H1 (cell line): ENCODE results near the gene GRIP1. TPM values are rescaled to one million over a fixed set of nuclear protein-coding genes. Genes with fewer than 3 reads are reported as not detected.

Experiments used
- CTCF ChIA-PET: fragments of 300-600 bp; sonication (Branson Sonifier 250); formaldehyde crosslinking; loops from one replicate; lab custom pipeline; 2021; ENCODE audit not compliant: partially characterized antibody; lab: Charles Lee
- POLR2A ChIA-PET: fragments of 300-600 bp; sonication (Branson Sonifier 250); formaldehyde crosslinking; loops from one replicate; lab custom pipeline; 2021; ENCODE audit warnings: inconsistent platforms; ENCODE audit not compliant: partially characterized antibody; lab: Charles Lee
- DNase-seq, 2 experiments: peaks; one replicate each; pipeline versions ENCODE4 v3.0.0 to v3.0.0-alpha.2; 2010 to 2022; ENCODE audit warnings: low spot score in 2 of 2, low read depth in 1 of 2, mixed read lengths in 1 of 2
- FAIRE-seq: peaks from 2 replicates; lab custom pipeline; 2011; peaks lifted over from hg19 to GRCh38; lab: Jason Lieb, UNC
- H2AFZ ChIP-seq: 2 replicates; pipeline ENCODE4 v1.8.1; 2012; ENCODE audit warnings: low read length, inconsistent platforms
- H2AK5ac ChIP-seq: 2 replicates; pipeline ENCODE4 v1.6.1; 2013; ENCODE audit warnings: low read depth, low read length
- H2BK120ac ChIP-seq: replicated peaks from 2 replicates; pipeline ENCODE3; 2013; ENCODE audit warnings: low read depth, low read length, inconsistent platforms
- H2BK12ac ChIP-seq: 2 replicates; pipeline ENCODE4 v1.6.1; 2013; ENCODE audit warnings: low read depth, low read length
- H2BK15ac ChIP-seq: 2 replicates; pipeline ENCODE4 v1.6.1; 2013; ENCODE audit warnings: low read length
- H2BK20ac ChIP-seq: 2 replicates; pipeline ENCODE4 v1.6.1; 2013; ENCODE audit warnings: low read length
- H2BK5ac ChIP-seq: 2 replicates; pipeline ENCODE4 v1.6.1; 2013; ENCODE audit warnings: low read depth, low read length
- H3K14ac ChIP-seq: 2 replicates; pipeline ENCODE4 v1.6.1; 2013; ENCODE audit warnings: inconsistent platforms; ENCODE audit not compliant: insufficient read length
- H3K18ac ChIP-seq: 2 replicates; pipeline ENCODE4 v1.6.1; 2013; ENCODE audit warnings: low read length; ENCODE audit errors: extremely low read depth
- H3K23ac ChIP-seq: 2 replicates; pipeline ENCODE4 v1.6.1; 2013; ENCODE audit warnings: inconsistent platforms; ENCODE audit not compliant: insufficient read length
- H3K23me2 ChIP-seq: 2 replicates; pipeline ENCODE4 v1.6.1; 2013; ENCODE audit warnings: low read depth, low read length
- H3K27ac ChIP-seq: 2 replicates; pipeline ENCODE4 v1.6.1; 2011; ENCODE audit warnings: low read depth, low read length, inconsistent platforms
- H3K27me3 ChIP-seq, 4 experiments: replicated peaks in 1 of 4; 1 replicate in 1 of 4; 2 replicates in 3 of 4; pipeline versions ENCODE4 v1.6.1 to v1.8.1; 2011 to 2013; ENCODE audit warnings: low read length in 3 of 4, mild to moderate bottlenecking in 3 of 4, inconsistent platforms in 2 of 4, mixed read lengths in 2 of 4, moderate library complexity in 1 of 4; ENCODE audit not compliant: control insufficient read depth in 3 of 4, insufficient read depth in 3 of 4; ENCODE audit errors: extremely low read depth in 1 of 4
- H3K36me3 ChIP-seq, 4 experiments: 2 replicates each; pipeline versions ENCODE4 v1.6.1 to v1.8.1; 2011 to 2013; ENCODE audit warnings: mild to moderate bottlenecking in 4 of 4, low read length in 3 of 4, moderate library complexity in 2 of 4, control low read depth in 1 of 4, inconsistent platforms in 1 of 4; ENCODE audit not compliant: insufficient read depth in 4 of 4, control insufficient read depth in 2 of 4
- H3K4ac ChIP-seq: replicated peaks from 2 replicates; pipeline ENCODE3; 2013; ENCODE audit warnings: low read length, low read depth, mixed read lengths, inconsistent platforms; ENCODE audit not compliant: insufficient read length
- H3K4me1 ChIP-seq, 4 experiments: replicated peaks in 1 of 4; 1 replicate in 1 of 4; 2 replicates in 3 of 4; pipeline versions ENCODE4 v1.6.1 to v1.8.1; 2011 to 2013; ENCODE audit warnings: low read length in 3 of 4, inconsistent platforms in 2 of 4, mixed read lengths in 1 of 4; ENCODE audit not compliant: insufficient read depth in 4 of 4, control insufficient read depth in 3 of 4
- H3K4me2 ChIP-seq, 2 experiments: 2 replicates each; pipeline versions ENCODE4 v1.6.1 to v1.8.1; 2011 to 2013; ENCODE audit warnings: low read depth in 2 of 2, low read length in 2 of 2, control low read depth in 1 of 2, inconsistent platforms in 1 of 2, mild to moderate bottlenecking in 1 of 2; ENCODE audit not compliant: insufficient read depth in 1 of 2
- H3K4me3 ChIP-seq, 4 experiments: fragments of 200-600, 300-600 bp in 1 of 4; sonication (generic), shearing (Covaris generic), sonication (Bioruptor Twin) in 1 of 4; 2 replicates each; pipeline versions ENCODE4 v1.5.1 to v1.8.1; 2011 to 2016; ENCODE audit warnings: low read length in 4 of 4, low read depth in 3 of 4, control low read depth in 2 of 4, inconsistent platforms in 2 of 4, mild to moderate bottlenecking in 2 of 4, mixed read lengths in 1 of 4, moderate library complexity in 1 of 4; ENCODE audit not compliant: insufficient read depth in 2 of 4; ENCODE audit errors: extremely low read depth in 1 of 4
- H3K56ac ChIP-seq: replicated peaks from 2 replicates; pipeline ENCODE3; 2013; ENCODE audit warnings: low read depth, mild to moderate bottlenecking, mixed read lengths, low read length, inconsistent platforms; ENCODE audit not compliant: insufficient read length
- H3K79me1 ChIP-seq: 2 replicates; pipeline ENCODE4 v1.6.1; 2013; ENCODE audit warnings: low read depth, low read length, control low read depth
- H3K79me2 ChIP-seq, 2 experiments: 2 replicates each; pipeline versions ENCODE4 v1.6.1 to v1.8.1; 2012 to 2013; ENCODE audit warnings: low read length in 2 of 2, mild to moderate bottlenecking in 2 of 2, inconsistent platforms in 1 of 2; ENCODE audit not compliant: insufficient read depth in 2 of 2, control insufficient read depth in 1 of 2
- H3K9ac ChIP-seq, 4 experiments: replicated peaks in 1 of 4; 1 replicate in 1 of 4; 2 replicates in 3 of 4; pipeline versions ENCODE4 v1.6.1 to v1.8.1; 2011 to 2013; ENCODE audit warnings: low read depth in 3 of 4, low read length in 3 of 4, control low read depth in 2 of 4, mild to moderate bottlenecking in 2 of 4, moderate library complexity in 2 of 4, inconsistent platforms in 1 of 4; ENCODE audit errors: extremely low read depth in 1 of 4
- H3K9me3 ChIP-seq, 2 experiments: 2 replicates each; pipeline versions ENCODE4 v1.6.1 to v1.8.1; 2012 to 2013; ENCODE audit warnings: mild to moderate bottlenecking in 2 of 2, moderate library complexity in 2 of 2, control low read depth in 1 of 2, inconsistent platforms in 1 of 2, low read depth in 1 of 2, low read length in 1 of 2, mixed read lengths in 1 of 2; ENCODE audit not compliant: insufficient read depth in 2 of 2
- H4K20me1 ChIP-seq, 2 experiments: replicated peaks in 1 of 2; 2 replicates each; pipeline versions ENCODE3 to v1.8.1; 2011 to 2013; ENCODE audit warnings: inconsistent platforms in 2 of 2, low read length in 2 of 2, mild to moderate bottlenecking in 1 of 2; ENCODE audit not compliant: insufficient read depth in 2 of 2, control insufficient read depth in 1 of 2
- H4K5ac ChIP-seq: 2 replicates; pipeline ENCODE4 v1.6.1; 2013; ENCODE audit warnings: low read length, low read depth, mixed read lengths, inconsistent platforms; ENCODE audit not compliant: insufficient read length
- H4K8ac ChIP-seq: 2 replicates; pipeline ENCODE4 v1.8.0; 2013; ENCODE audit warnings: mild to moderate bottlenecking, moderate library complexity, low read length, inconsistent platforms; ENCODE audit not compliant: insufficient read depth; ENCODE audit errors: extremely low read depth
- H4K91ac ChIP-seq: replicated peaks from 2 replicates; pipeline ENCODE3; 2013; ENCODE audit warnings: low read length, mixed read lengths, inconsistent platforms; ENCODE audit not compliant: insufficient read length
- BACH1 ChIP-seq: IDR thresholded peaks from 2 replicates; pipeline ENCODE4 v1.6.1; 2012; ENCODE audit warnings: low read length, improper control_type of control experiment
- EZH2 ChIP-seq: fragments of 200-600 bp; sonication (generic); IDR thresholded peaks from 2 replicates; pipeline ENCODE4 v1.7.1; 2012; ENCODE audit warnings: low read depth, mild to moderate bottlenecking, moderate library complexity, low read length, inconsistent platforms; ENCODE audit not compliant: severe bottlenecking
- HDAC2 ChIP-seq, 2 experiments: fragments of 300-600 bp in 1 of 2; sonication (generic) in 1 of 2; IDR thresholded peaks; 2 replicates each; pipeline ENCODE4 v1.6.1; 2011 to 2012; ENCODE audit warnings: low read depth in 2 of 2, low read length in 2 of 2, mild to moderate bottlenecking in 2 of 2, moderate library complexity in 2 of 2, borderline replicate concordance in 1 of 2, inconsistent platforms in 1 of 2
- JUND ChIP-seq: IDR thresholded peaks from 2 replicates; pipeline ENCODE4 v1.6.1; 2011; ENCODE audit warnings: mild to moderate bottlenecking, improper control_type of control experiment, low read length
- KDM1A ChIP-seq: fragments of 200-600, 300-600 bp; sonication (generic); IDR thresholded peaks from 2 replicates; pipeline ENCODE4 v1.7.1; 2016; ENCODE audit warnings: mild to moderate bottlenecking, low read length, borderline replicate concordance
- SIN3A ChIP-seq, 2 experiments: IDR thresholded peaks in 1 of 2; conservative IDR thresholded peaks in 1 of 2; 2 replicates each; pipeline ENCODE4 v1.6.1; 2011 to 2012; ENCODE audit warnings: low read length in 2 of 2, improper control_type of control experiment in 1 of 2, low read depth in 1 of 2, mild to moderate bottlenecking in 1 of 2
- SIX5 ChIP-seq: IDR thresholded peaks from 2 replicates; pipeline ENCODE4 v1.6.1; 2011; ENCODE audit warnings: mild to moderate bottlenecking, low read depth, low read length
- SRF ChIP-seq: IDR thresholded peaks from 2 replicates; pipeline ENCODE4 v1.6.1; 2011; ENCODE audit warnings: mild to moderate bottlenecking, low read depth, low read length, moderate library complexity
- USF2 ChIP-seq: IDR thresholded peaks from 2 replicates; pipeline ENCODE4 v1.6.1; 2011; ENCODE audit warnings: low read length, improper control_type of control experiment
- WGBS, 2 experiments: shearing (Covaris generic) in 1 of 2; methylation state at CpG; one replicate each; pipeline versions ENCODE4 v1.1.6 to v1.1.7; 2013 to 2015; ENCODE audit warnings: low lambda C conversion rate in 2 of 2, mixed read lengths in 2 of 2, inconsistent platforms in 1 of 2, low coverage in 1 of 2, missing lambda C conversion rate in 1 of 2; ENCODE audit not compliant: insufficient replicate concordance in 2 of 2, insufficient coverage in 1 of 2, insufficient read length in 1 of 2; ENCODE audit errors: extremely low coverage in 1 of 2, missing lambda C conversion rate in 1 of 2; 5-methylcytosine and 5-hydroxymethylcytosine counted together
- polyA plus RNA-seq, 7 experiments: library from polyadenylated mRNA; depleted of rRNA in 3 of 7; stranded (reverse) in 5 of 7; unstranded in 2 of 7; fragments of >200 nt in 5 of 7; fragments of 200-250 nt in 2 of 7; gene quantifications; 1 replicate in 5 of 7; 2 replicates in 1 of 7; 4 replicates in 1 of 7; pipeline versions ENCODE4 v1.2.1 to v1.2.3, GENCODE V29; 2011 to 2013; ENCODE audit warnings: missing spikeins in 2 of 7, mixed read lengths in 2 of 7
- total RNA-seq: library from RNA; stranded (reverse); fragmentation: NEBNext Ultra II Directional; extraction: Animal tissue kit (Norgen Biotek cat#: 25700); gene quantifications from 2 replicates; pipeline ENCODE4 v1.2.1, GENCODE V29; 2021
- TF ChIP-seq, protein P1 (sequence below), 3 experiments: IDR thresholded peaks; 1 replicate in 2 of 3; 2 replicates in 1 of 3; pipeline versions ENCODE4 v1.5.1 to v1.6.1; 2011; ENCODE audit warnings: low read length in 3 of 3, mild to moderate bottlenecking in 3 of 3, inconsistent platforms in 2 of 3, low read depth in 1 of 3, moderate library complexity in 1 of 3; ENCODE audit not compliant: insufficient read depth in 1 of 3; ENCODE audit errors: control extremely low read depth in 1 of 3

GRIP1 gene
- total and polyA plus RNA-seq, 2 of the 8 experiments (the other 6 are each of a cell fraction or from before 2014, with no cell fraction given): 4.5 to 27.3 TPM

DNA sequence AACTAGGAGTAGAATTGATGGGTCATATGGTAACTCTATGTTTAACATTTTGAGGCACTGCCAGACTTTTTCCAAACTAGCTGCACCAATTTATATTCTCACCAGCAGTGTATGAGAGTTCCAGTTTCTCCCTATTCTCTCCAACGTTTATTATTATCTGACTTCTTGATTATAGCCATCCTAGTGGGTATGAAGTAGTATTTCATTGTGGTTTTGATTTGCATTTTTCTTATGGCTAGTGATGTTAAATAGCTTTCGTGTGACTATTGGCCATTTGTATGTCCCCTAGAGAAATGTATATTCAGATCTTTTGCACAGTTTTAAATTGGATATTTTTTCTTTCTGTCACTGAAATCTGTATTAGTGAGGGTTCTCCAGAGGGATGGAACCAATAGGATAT is 338.7 kb downstream of the GRIP1 start:
- Histone ChIP-seq H3K4ac (no peak overlapping the region), H3K27me3 (no peaks in the 10 kb centered on the region), H2AFZ (no peak overlapping the region), H2BK5ac (no peak overlapping the region), H4K20me1 (no peaks in the 10 kb centered on the region), H3K27ac (no peak overlapping the region), H2BK12ac (no peak overlapping the region), H4K5ac (no peak overlapping the region), H2BK20ac (no peak overlapping the region), H3K9me3 (peaks cover 10 to 11% of the 10 kb centered on the region in 2 experiments), H3K23me2 (no peaks in the 10 kb centered on the region), H3K4me1 (no peaks in the 10 kb centered on the region), H3K23ac (no peak overlapping the region), H3K9ac (no peak overlapping the region), H3K56ac (no peak overlapping the region), H3K4me3 (no peak overlapping the region), H3K79me1 (no peaks in the 10 kb centered on the region), H2BK15ac (no peak overlapping the region), H3K4me2 (no peak overlapping the region), H3K36me3 (peaks cover 0 to 27% (median 10%) of the 10 kb centered on the region in 4 experiments; a peak in 6 of 8 replicates), H2BK120ac (no peak overlapping the region), H3K18ac (no peak overlapping the region), H3K79me2 (no peaks in the 10 kb centered on the region), H3K14ac (no peak overlapping the region), H4K8ac (no peak overlapping the region), H4K91ac (no peak overlapping the region), H2AK5ac (no peak overlapping the region)
- POLR2A ChIA-PET: no interaction called here
- CTCF ChIA-PET: no interaction called here
- 94% methylated on average over 2 of the region's 2 CpGs; no CpG with 5 or more reads in 1 of the 2 experiments for WGBS, 2 experiments
- no peak for DNase-seq
- FAIRE-seq: no peak
- TF ChIP-seq, protein P1, sequence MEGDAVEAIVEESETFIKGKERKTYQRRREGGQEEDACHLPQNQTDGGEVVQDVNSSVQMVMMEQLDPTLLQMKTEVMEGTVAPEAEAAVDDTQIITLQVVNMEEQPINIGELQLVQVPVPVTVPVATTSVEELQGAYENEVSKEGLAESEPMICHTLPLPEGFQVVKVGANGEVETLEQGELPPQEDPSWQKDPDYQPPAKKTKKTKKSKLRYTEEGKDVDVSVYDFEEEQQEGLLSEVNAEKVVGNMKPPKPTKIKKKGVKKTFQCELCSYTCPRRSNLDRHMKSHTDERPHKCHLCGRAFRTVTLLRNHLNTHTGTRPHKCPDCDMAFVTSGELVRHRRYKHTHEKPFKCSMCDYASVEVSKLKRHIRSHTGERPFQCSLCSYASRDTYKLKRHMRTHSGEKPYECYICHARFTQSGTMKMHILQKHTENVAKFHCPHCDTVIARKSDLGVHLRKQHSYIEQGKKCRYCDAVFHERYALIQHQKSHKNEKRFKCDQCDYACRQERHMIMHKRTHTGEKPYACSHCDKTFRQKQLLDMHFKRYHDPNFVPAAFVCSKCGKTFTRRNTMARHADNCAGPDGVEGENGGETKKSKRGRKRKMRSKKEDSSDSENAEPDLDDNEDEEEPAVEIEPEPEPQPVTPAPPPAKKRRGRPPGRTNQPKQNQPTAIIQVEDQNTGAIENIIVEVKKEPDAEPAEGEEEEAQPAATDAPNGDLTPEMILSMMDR (IDR thresholded peaks at IDR 0.05; ENCODE audit: control extremely low read depth in 1 of 3, insufficient read depth in 1 of 3, low read depth in 1 of 3, low read length in 3 of 3): no peak
- TF ChIP-seq SIN3A (conservative IDR thresholded peaks at IDR 0.05 in 1 of 2, IDR thresholded peaks at IDR 0.05 in 1 of 2; ENCODE audit: low read depth in 1 of 2, low read length in 2 of 2) (no peak), EZH2 (no peak), USF2 (no peak), SRF (no peak), KDM1A (no peak), HDAC2 (IDR thresholded peaks at IDR 0.05; ENCODE audit: borderline replicate concordance in 1 of 2, low read depth in 2 of 2, low read length in 2 of 2) (no peak), BACH1 (no peak), JUND (no peak), SIX5 (no peak)
